Aorta (tissue), 5 donors: ENCODE data around the gene MANSC4. TPM values are rescaled to one million over a fixed set of nuclear protein-coding genes. Genes with fewer than 3 reads are reported as not detected.

Source experiments
- ATAC-seq: fragments of 200-7000 bp; cut with Tn5 transposase; one replicate; pipeline ENCODE4 v1.9.1; 2022; ENCODE audit warnings: moderate library complexity; ENCODE audit not compliant: low FRiP score
- DNase-seq, 2 donors: peaks; one replicate each; pipeline ENCODE4 v3.0.0-alpha.2; 2020
- H3K27ac ChIP-seq, 2 donors: one replicate each; pipeline ENCODE4 v1.5.1; 2013; ENCODE audit warnings: low read length in 2 of 2, mild to moderate bottlenecking in 2 of 2, moderate library complexity in 2 of 2, control low read depth in 1 of 2, inconsistent platforms in 1 of 2, low read depth in 1 of 2
- H3K27me3 ChIP-seq, 2 donors: one replicate each; pipeline ENCODE4 v1.6.1; 2013; ENCODE audit warnings: control low read depth in 1 of 2, low read length in 1 of 2, mild to moderate bottlenecking in 1 of 2, moderate library complexity in 1 of 2; ENCODE audit not compliant: insufficient read depth in 2 of 2, control insufficient read depth in 1 of 2
- H3K36me3 ChIP-seq, 2 donors: one replicate each; pipeline ENCODE4 v1.6.1; 2013; ENCODE audit warnings: control low read depth in 1 of 2, low read length in 1 of 2, mild to moderate bottlenecking in 1 of 2; ENCODE audit not compliant: insufficient read depth in 2 of 2, control insufficient read depth in 1 of 2
- H3K4me1 ChIP-seq, 2 donors: one replicate each; pipeline ENCODE4 v1.6.1; 2013; ENCODE audit warnings: low read length in 2 of 2, control low read depth in 1 of 2, mild to moderate bottlenecking in 1 of 2, moderate library complexity in 1 of 2; ENCODE audit not compliant: insufficient read depth in 2 of 2, control insufficient read depth in 1 of 2
- H3K4me3 ChIP-seq, 2 donors: one replicate each; pipeline ENCODE4 v1.5.1; 2013; ENCODE audit warnings: low read length in 2 of 2, control low read depth in 1 of 2, mild to moderate bottlenecking in 1 of 2
- H3K9me3 ChIP-seq: one replicate; pipeline ENCODE4 v1.6.1; 2013; ENCODE audit warnings: mild to moderate bottlenecking, low read length; ENCODE audit not compliant: control insufficient read depth
- WGBS, 2 donors: extraction: QIAGEN DNeasy Blood & Tissue Kit; methylation state at CpG; one replicate each; pipeline ENCODE4 v1.1.7; 2013; 5-methylcytosine and 5-hydroxymethylcytosine counted together
- intact Hi-C, 2 donors: fragments of 100-400 bp; cut with DNase I; formaldehyde crosslinking; loops; one replicate each; pipeline versions ENCODE4 v1.14.2 to v1.15.0; 2022
- polyA plus RNA-seq, 2 donors: library from polyadenylated mRNA; stranded (reverse); fragments of 200-250 nt; gene quantifications; one replicate each; pipeline ENCODE4 v1.2.3, GENCODE V29; 2013
- total RNA-seq, 2 donors: library from RNA; stranded (reverse); fragmentation: NEBNext Ultra II Directional; extraction: Animal tissue kit (Norgen Biotek cat#: 25700); gene quantifications; one replicate each; pipeline ENCODE4 v1.2.1, GENCODE V29; 2021
- donor health status: healthy with polysubstance abuse.
- donor health status: Bipolar disorder and iron deficiency.
- donor health status: DM: no; HTN: no; CAD: no.
- donor health status: DM: no; HTN: no; CAD: no.
- donor health status: DM: yes; HTN: yes; CAD: no.

MANSC4 gene
- total and polyA plus RNA-seq, 4 donors = 0.49 TPM; not detected in 3

DNA sequence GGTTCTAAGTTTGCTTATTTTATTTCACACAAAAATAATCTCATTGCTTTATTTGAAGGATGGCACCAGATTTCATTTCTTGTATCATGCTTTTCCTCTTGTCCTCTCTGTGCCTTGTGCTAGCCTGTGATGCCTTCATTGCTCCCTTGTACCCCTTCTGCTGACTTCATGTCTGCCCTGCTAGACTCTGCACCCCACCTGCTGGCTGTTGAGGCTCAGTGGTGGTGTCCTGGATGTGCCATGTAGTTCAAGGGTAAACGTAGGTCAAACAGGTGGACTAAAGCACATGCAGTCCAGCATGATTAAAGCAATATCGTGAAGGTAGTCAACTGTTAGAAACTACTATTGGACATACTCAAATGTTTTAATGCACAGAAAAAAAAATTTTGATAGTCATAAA, 47.8 kb downstream of the MANSC4 start:
- no peak overlapping the region for H3K4me3 ChIP-seq
- intact Hi-C loops = loop anchor here (2.0 kb wide), 3 partner anchors 89 to 209 kb away; no protein-coding TSS in a partner anchor
- no peak overlapping the region for H3K27ac ChIP-seq
- no peaks in the 10 kb centered on the region for H3K4me1 ChIP-seq
- H3K9me3 ChIP-seq = no peaks in the 10 kb centered on the region
- no peak for DNase-seq
- H3K27me3 ChIP-seq = no peaks in the 10 kb centered on the region
- no peak for ATAC-seq
- WGBS, 2 donors = 65 to 70% methylated on average over 2 of the region's 2 CpGs
- H3K36me3 ChIP-seq = peaks cover 0 to 7% of the 10 kb centered on the region in 2 donors

DNA sequence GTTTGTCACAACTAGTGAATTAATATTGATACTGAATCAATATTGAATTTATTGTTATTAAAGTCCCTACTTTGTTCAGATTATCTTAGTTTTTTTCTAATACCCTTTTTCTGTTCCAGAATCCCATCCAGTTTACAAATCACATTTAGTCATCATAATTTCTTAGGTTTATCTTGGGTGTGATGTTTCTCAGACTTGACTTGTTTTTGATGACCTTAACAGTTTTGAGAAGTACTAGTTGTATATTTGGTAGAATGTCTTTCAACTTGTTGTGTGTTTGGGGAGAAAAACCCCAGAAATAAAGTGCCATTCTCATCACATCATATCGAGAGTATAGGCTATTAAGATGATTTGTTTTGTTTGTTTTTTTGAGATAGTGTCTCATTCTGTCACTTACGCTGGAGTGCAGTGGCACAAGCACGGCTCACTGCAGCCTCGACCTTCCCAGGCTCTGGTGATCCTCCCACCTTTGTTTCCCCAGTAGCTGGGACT, 49.9 kb downstream of the MANSC4 start:
- intact Hi-C loops = no loop called here
- peaks cover 0 to 4% of the 10 kb centered on the region in 2 donors for H3K36me3 ChIP-seq
- H3K9me3 ChIP-seq = no peaks in the 10 kb centered on the region
- H3K27ac ChIP-seq = no peak overlapping the region
- 83 to 86% methylated on average over 4 of the region's 4 CpGs for WGBS, 2 donors
- no peak overlapping the region for H3K4me3 ChIP-seq
- no peak for ATAC-seq
- H3K4me1 ChIP-seq = no peaks in the 10 kb centered on the region
- DNase-seq = no peak
- no peaks in the 10 kb centered on the region for H3K27me3 ChIP-seq

DNA sequence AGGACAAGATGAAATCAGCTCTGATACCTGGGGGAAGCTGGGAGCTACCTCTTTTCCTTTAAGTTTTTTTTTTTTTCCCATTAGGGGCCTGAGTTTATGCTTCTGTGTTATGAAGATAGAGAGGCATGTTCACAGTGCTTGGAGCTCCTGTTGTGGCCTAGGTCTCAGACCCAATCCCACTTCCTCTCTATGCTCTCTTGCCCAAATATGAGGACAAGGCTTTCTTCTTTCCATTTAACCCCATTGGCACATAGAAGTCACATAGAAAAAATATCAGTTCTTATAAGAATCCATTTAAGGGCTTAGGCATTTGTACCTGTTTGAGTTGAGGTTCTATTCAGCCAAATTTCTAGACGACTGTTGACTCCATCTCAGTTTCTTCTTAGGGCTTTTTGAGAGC, 56.8 kb downstream of the MANSC4 start:
- DNase-seq (no peak), ATAC-seq (no peak)
- no peaks in the 10 kb centered on the region for H3K4me1 ChIP-seq
- H3K27me3 ChIP-seq = no peaks in the 10 kb centered on the region
- 79 to 80% methylated on average over 1 of the region's 1 CpG for WGBS, 2 donors
- intact Hi-C loops = no loop called here
- H3K9me3 ChIP-seq = no peaks in the 10 kb centered on the region
- H3K36me3 ChIP-seq = peaks cover 4% of the 10 kb centered on the region in 2 donors
- no peak overlapping the region for H3K27ac ChIP-seq
- H3K4me3 ChIP-seq = no peak overlapping the region

Other genes with a start within 250 kb of the MANSC4 start
- 1 to 10 TPM; 4.3 to 6.6 TPM for gene REP15, start 83.8 kb downstream of the MANSC4 start, total RNA-seq
- gene REP15, start 83.8 kb downstream of the MANSC4 start, polyA plus RNA-seq = 10 to 100 TPM in 1 of 2 donors, under 1 TPM in 1; 0.87 to 14.9 TPM
- gene MRPS35, start 69.4 kb downstream of the MANSC4 start, total RNA-seq = 10 to 100 TPM; 18.3 to 24.3 TPM
- 10 to 100 TPM; 19.4 to 35.8 TPM for gene MRPS35, start 69.4 kb downstream of the MANSC4 start, polyA plus RNA-seq
- 10 to 100 TPM; 57.3 to 58.7 TPM for gene KLHL42, start within 50 bp of the MANSC4 start, total RNA-seq
- 10 to 100 TPM; 14.4 to 21.8 TPM for gene KLHL42, start within 50 bp of the MANSC4 start, polyA plus RNA-seq
- gene PTHLH, start 192.5 kb upstream of the MANSC4 start, total RNA-seq = 1 to 10 TPM; 4.5 to 7.1 TPM
- 1 to 10 TPM; 2.3 to 4.5 TPM for gene PTHLH, start 192.5 kb upstream of the MANSC4 start, polyA plus RNA-seq